H1 (cell line): Measurements from ENCODE around the gene GPSM3. TPM values are rescaled to one million over a fixed set of nuclear protein-coding genes. Genes with fewer than 3 reads are reported as not detected.

Experiments used
- CTCF ChIA-PET: fragments of 300-600 bp; sonication (Branson Sonifier 250); formaldehyde crosslinking; loops from one replicate; lab custom pipeline; 2021; ENCODE audit not compliant: partially characterized antibody; lab: Charles Lee
- POLR2A ChIA-PET: fragments of 300-600 bp; sonication (Branson Sonifier 250); formaldehyde crosslinking; loops from one replicate; lab custom pipeline; 2021; ENCODE audit warnings: inconsistent platforms; ENCODE audit not compliant: partially characterized antibody; lab: Charles Lee
- DNase-seq, 2 experiments: peaks; one replicate each; pipeline versions ENCODE4 v3.0.0 to v3.0.0-alpha.2; 2010 to 2022; ENCODE audit warnings: low spot score in 2 of 2, low read depth in 1 of 2, mixed read lengths in 1 of 2
- FAIRE-seq: peaks from 2 replicates; lab custom pipeline; 2011; peaks lifted over from hg19 to GRCh38; lab: Jason Lieb, UNC
- H2AFZ ChIP-seq: 2 replicates; pipeline ENCODE4 v1.8.1; 2012; ENCODE audit warnings: low read length, inconsistent platforms
- H2AK5ac ChIP-seq: 2 replicates; pipeline ENCODE4 v1.6.1; 2013; ENCODE audit warnings: low read depth, low read length
- H2BK120ac ChIP-seq: replicated peaks from 2 replicates; pipeline ENCODE3; 2013; ENCODE audit warnings: low read depth, low read length, inconsistent platforms
- H2BK12ac ChIP-seq: 2 replicates; pipeline ENCODE4 v1.6.1; 2013; ENCODE audit warnings: low read depth, low read length
- H2BK15ac ChIP-seq: 2 replicates; pipeline ENCODE4 v1.6.1; 2013; ENCODE audit warnings: low read length
- H2BK20ac ChIP-seq: 2 replicates; pipeline ENCODE4 v1.6.1; 2013; ENCODE audit warnings: low read length
- H2BK5ac ChIP-seq: 2 replicates; pipeline ENCODE4 v1.6.1; 2013; ENCODE audit warnings: low read depth, low read length
- H3K14ac ChIP-seq: 2 replicates; pipeline ENCODE4 v1.6.1; 2013; ENCODE audit warnings: inconsistent platforms; ENCODE audit not compliant: insufficient read length
- H3K18ac ChIP-seq: 2 replicates; pipeline ENCODE4 v1.6.1; 2013; ENCODE audit warnings: low read length; ENCODE audit errors: extremely low read depth
- H3K23ac ChIP-seq: 2 replicates; pipeline ENCODE4 v1.6.1; 2013; ENCODE audit warnings: inconsistent platforms; ENCODE audit not compliant: insufficient read length
- H3K23me2 ChIP-seq: 2 replicates; pipeline ENCODE4 v1.6.1; 2013; ENCODE audit warnings: low read depth, low read length
- H3K27ac ChIP-seq: 2 replicates; pipeline ENCODE4 v1.6.1; 2011; ENCODE audit warnings: low read depth, low read length, inconsistent platforms
- H3K27me3 ChIP-seq, 4 experiments: replicated peaks in 1 of 4; 1 replicate in 1 of 4; 2 replicates in 3 of 4; pipeline versions ENCODE4 v1.6.1 to v1.8.1; 2011 to 2013; ENCODE audit warnings: low read length in 3 of 4, mild to moderate bottlenecking in 3 of 4, inconsistent platforms in 2 of 4, mixed read lengths in 2 of 4, moderate library complexity in 1 of 4; ENCODE audit not compliant: control insufficient read depth in 3 of 4, insufficient read depth in 3 of 4; ENCODE audit errors: extremely low read depth in 1 of 4
- H3K36me3 ChIP-seq, 4 experiments: 2 replicates each; pipeline versions ENCODE4 v1.6.1 to v1.8.1; 2011 to 2013; ENCODE audit warnings: mild to moderate bottlenecking in 4 of 4, low read length in 3 of 4, moderate library complexity in 2 of 4, control low read depth in 1 of 4, inconsistent platforms in 1 of 4; ENCODE audit not compliant: insufficient read depth in 4 of 4, control insufficient read depth in 2 of 4
- H3K4ac ChIP-seq: replicated peaks from 2 replicates; pipeline ENCODE3; 2013; ENCODE audit warnings: low read length, low read depth, mixed read lengths, inconsistent platforms; ENCODE audit not compliant: insufficient read length
- H3K4me1 ChIP-seq, 4 experiments: replicated peaks in 1 of 4; 1 replicate in 1 of 4; 2 replicates in 3 of 4; pipeline versions ENCODE4 v1.6.1 to v1.8.1; 2011 to 2013; ENCODE audit warnings: low read length in 3 of 4, inconsistent platforms in 2 of 4, mixed read lengths in 1 of 4; ENCODE audit not compliant: insufficient read depth in 4 of 4, control insufficient read depth in 3 of 4
- H3K4me2 ChIP-seq, 2 experiments: 2 replicates each; pipeline versions ENCODE4 v1.6.1 to v1.8.1; 2011 to 2013; ENCODE audit warnings: low read depth in 2 of 2, low read length in 2 of 2, control low read depth in 1 of 2, inconsistent platforms in 1 of 2, mild to moderate bottlenecking in 1 of 2; ENCODE audit not compliant: insufficient read depth in 1 of 2
- H3K4me3 ChIP-seq, 4 experiments: fragments of 200-600, 300-600 bp in 1 of 4; sonication (generic), shearing (Covaris generic), sonication (Bioruptor Twin) in 1 of 4; 2 replicates each; pipeline versions ENCODE4 v1.5.1 to v1.8.1; 2011 to 2016; ENCODE audit warnings: low read length in 4 of 4, low read depth in 3 of 4, control low read depth in 2 of 4, inconsistent platforms in 2 of 4, mild to moderate bottlenecking in 2 of 4, mixed read lengths in 1 of 4, moderate library complexity in 1 of 4; ENCODE audit not compliant: insufficient read depth in 2 of 4; ENCODE audit errors: extremely low read depth in 1 of 4
- H3K56ac ChIP-seq: replicated peaks from 2 replicates; pipeline ENCODE3; 2013; ENCODE audit warnings: low read depth, mild to moderate bottlenecking, mixed read lengths, low read length, inconsistent platforms; ENCODE audit not compliant: insufficient read length
- H3K79me1 ChIP-seq: 2 replicates; pipeline ENCODE4 v1.6.1; 2013; ENCODE audit warnings: low read depth, low read length, control low read depth
- H3K79me2 ChIP-seq, 2 experiments: 2 replicates each; pipeline versions ENCODE4 v1.6.1 to v1.8.1; 2012 to 2013; ENCODE audit warnings: low read length in 2 of 2, mild to moderate bottlenecking in 2 of 2, inconsistent platforms in 1 of 2; ENCODE audit not compliant: insufficient read depth in 2 of 2, control insufficient read depth in 1 of 2
- H3K9ac ChIP-seq, 4 experiments: replicated peaks in 1 of 4; 1 replicate in 1 of 4; 2 replicates in 3 of 4; pipeline versions ENCODE4 v1.6.1 to v1.8.1; 2011 to 2013; ENCODE audit warnings: low read depth in 3 of 4, low read length in 3 of 4, control low read depth in 2 of 4, mild to moderate bottlenecking in 2 of 4, moderate library complexity in 2 of 4, inconsistent platforms in 1 of 4; ENCODE audit errors: extremely low read depth in 1 of 4
- H3K9me3 ChIP-seq, 2 experiments: 2 replicates each; pipeline versions ENCODE4 v1.6.1 to v1.8.1; 2012 to 2013; ENCODE audit warnings: mild to moderate bottlenecking in 2 of 2, moderate library complexity in 2 of 2, control low read depth in 1 of 2, inconsistent platforms in 1 of 2, low read depth in 1 of 2, low read length in 1 of 2, mixed read lengths in 1 of 2; ENCODE audit not compliant: insufficient read depth in 2 of 2
- H4K20me1 ChIP-seq, 2 experiments: replicated peaks in 1 of 2; 2 replicates each; pipeline versions ENCODE3 to v1.8.1; 2011 to 2013; ENCODE audit warnings: inconsistent platforms in 2 of 2, low read length in 2 of 2, mild to moderate bottlenecking in 1 of 2; ENCODE audit not compliant: insufficient read depth in 2 of 2, control insufficient read depth in 1 of 2
- H4K5ac ChIP-seq: 2 replicates; pipeline ENCODE4 v1.6.1; 2013; ENCODE audit warnings: low read length, low read depth, mixed read lengths, inconsistent platforms; ENCODE audit not compliant: insufficient read length
- H4K8ac ChIP-seq: 2 replicates; pipeline ENCODE4 v1.8.0; 2013; ENCODE audit warnings: mild to moderate bottlenecking, moderate library complexity, low read length, inconsistent platforms; ENCODE audit not compliant: insufficient read depth; ENCODE audit errors: extremely low read depth
- H4K91ac ChIP-seq: replicated peaks from 2 replicates; pipeline ENCODE3; 2013; ENCODE audit warnings: low read length, mixed read lengths, inconsistent platforms; ENCODE audit not compliant: insufficient read length
- ASH2L ChIP-seq: fragments of 200-600, 300-600 bp; sonication (generic); IDR thresholded peaks from one replicate; pipeline ENCODE4 v1.7.1; 2017; ENCODE audit warnings: low read length
- CEBPB ChIP-seq: IDR thresholded peaks from 2 replicates; pipeline ENCODE4 v1.6.1; 2012; ENCODE audit warnings: low read depth, low read length
- CHD2 ChIP-seq: IDR thresholded peaks from 2 replicates; pipeline ENCODE4 v1.6.1; 2012; ENCODE audit warnings: low read length, improper control_type of control experiment
- EGR1 ChIP-seq: IDR thresholded peaks from 2 replicates; pipeline ENCODE4 v1.6.1; 2011; ENCODE audit warnings: low read depth, low read length, borderline replicate concordance
- JUND ChIP-seq: IDR thresholded peaks from 2 replicates; pipeline ENCODE4 v1.6.1; 2011; ENCODE audit warnings: mild to moderate bottlenecking, improper control_type of control experiment, low read length
- NANOG ChIP-seq: IDR thresholded peaks from 2 replicates; pipeline ENCODE4 v1.6.1; 2011; ENCODE audit warnings: low read length, low read depth, mild to moderate bottlenecking, inconsistent platforms; ENCODE audit not compliant: insufficient read depth, poor library complexity, severe bottlenecking
- POU5F1 ChIP-seq: IDR thresholded peaks from 2 replicates; pipeline ENCODE4 v1.6.1; 2011; ENCODE audit warnings: low read depth, mild to moderate bottlenecking, low read length, moderate library complexity
- RAD21 ChIP-seq, 2 experiments: IDR thresholded peaks in 1 of 2; conservative IDR thresholded peaks in 1 of 2; 2 replicates each; pipeline ENCODE4 v1.6.1; 2011; ENCODE audit warnings: low read depth in 2 of 2, low read length in 2 of 2, improper control_type of control experiment in 1 of 2, inconsistent platforms in 1 of 2, mild to moderate bottlenecking in 1 of 2, moderate library complexity in 1 of 2
- RFX5 ChIP-seq: IDR thresholded peaks from 2 replicates; pipeline ENCODE4 v1.6.1; 2011; ENCODE audit warnings: low read depth, low read length, improper control_type of control experiment, borderline replicate concordance
- SIN3A ChIP-seq, 2 experiments: IDR thresholded peaks in 1 of 2; conservative IDR thresholded peaks in 1 of 2; 2 replicates each; pipeline ENCODE4 v1.6.1; 2011 to 2012; ENCODE audit warnings: low read length in 2 of 2, improper control_type of control experiment in 1 of 2, low read depth in 1 of 2, mild to moderate bottlenecking in 1 of 2
- SIRT6 ChIP-seq: IDR thresholded peaks from one replicate; pipeline ENCODE4 v1.7.1; 2012; ENCODE audit warnings: low read length, inconsistent platforms
- SP1 ChIP-seq: IDR thresholded peaks from 2 replicates; pipeline ENCODE4 v1.6.1; 2011; ENCODE audit warnings: low read depth, low read length
- TEAD4 ChIP-seq: IDR thresholded peaks from 2 replicates; pipeline ENCODE4 v1.6.1; 2012; ENCODE audit warnings: low read depth, low read length, inconsistent platforms, mixed read lengths
- WGBS, 2 experiments: shearing (Covaris generic) in 1 of 2; methylation state at CpG; one replicate each; pipeline versions ENCODE4 v1.1.6 to v1.1.7; 2013 to 2015; ENCODE audit warnings: low lambda C conversion rate in 2 of 2, mixed read lengths in 2 of 2, inconsistent platforms in 1 of 2, low coverage in 1 of 2, missing lambda C conversion rate in 1 of 2; ENCODE audit not compliant: insufficient replicate concordance in 2 of 2, insufficient coverage in 1 of 2, insufficient read length in 1 of 2; ENCODE audit errors: extremely low coverage in 1 of 2, missing lambda C conversion rate in 1 of 2; 5-methylcytosine and 5-hydroxymethylcytosine counted together
- polyA plus RNA-seq, 7 experiments: library from polyadenylated mRNA; depleted of rRNA in 3 of 7; stranded (reverse) in 5 of 7; unstranded in 2 of 7; fragments of >200 nt in 5 of 7; fragments of 200-250 nt in 2 of 7; gene quantifications; 1 replicate in 5 of 7; 2 replicates in 1 of 7; 4 replicates in 1 of 7; pipeline versions ENCODE4 v1.2.1 to v1.2.3, GENCODE V29; 2011 to 2013; ENCODE audit warnings: missing spikeins in 2 of 7, mixed read lengths in 2 of 7
- total RNA-seq: library from RNA; stranded (reverse); fragmentation: NEBNext Ultra II Directional; extraction: Animal tissue kit (Norgen Biotek cat#: 25700); gene quantifications from 2 replicates; pipeline ENCODE4 v1.2.1, GENCODE V29; 2021

GPSM3 gene
- total and polyA plus RNA-seq, 2 of the 8 experiments (the other 6 are each of a cell fraction or from before 2014, with no cell fraction given), result 6.6 to 9.8 TPM

DNA sequence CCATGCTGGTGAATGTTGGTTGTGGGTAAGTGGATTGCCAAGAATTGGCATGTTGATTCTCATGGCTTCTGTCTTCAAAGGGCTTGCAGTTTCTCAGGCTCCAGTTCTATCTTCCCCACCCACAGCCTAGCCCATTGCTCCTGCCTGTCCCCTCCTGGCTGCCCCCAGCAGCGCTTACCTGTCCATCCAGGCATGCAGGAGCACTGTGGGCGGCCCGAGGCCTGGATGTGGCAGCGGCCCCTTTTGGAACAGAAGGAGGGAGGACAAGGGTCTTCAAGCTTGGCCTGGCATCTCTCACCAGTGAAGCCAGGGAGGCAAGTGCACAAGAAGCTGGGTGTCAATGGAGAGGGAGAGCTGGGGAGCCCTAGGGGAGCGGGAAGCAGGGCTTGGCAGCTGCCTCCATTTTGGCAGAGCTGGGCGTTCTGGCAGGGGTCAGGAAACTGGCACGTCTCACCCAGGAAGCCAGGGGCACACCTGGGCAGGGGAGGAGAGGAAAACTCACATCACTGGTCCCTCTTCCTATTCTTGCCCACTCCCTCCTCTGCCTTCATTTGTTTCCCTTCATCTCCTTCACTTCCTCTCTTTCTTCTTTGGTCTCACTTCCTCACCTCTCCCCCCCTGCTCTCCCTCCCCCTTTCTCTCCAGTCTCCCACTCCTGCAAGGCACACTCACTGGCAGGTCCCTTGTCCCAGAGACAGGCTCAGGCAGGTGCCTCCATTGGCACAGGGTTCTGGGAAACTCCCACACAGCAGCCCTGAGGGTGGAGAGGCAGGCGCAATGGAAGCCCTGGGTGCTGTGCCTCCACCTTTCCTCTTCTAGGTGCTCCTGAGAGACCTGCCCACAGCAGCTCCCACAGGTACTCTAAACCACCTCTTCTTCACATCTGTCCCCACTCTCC, 30.1 kb upstream of the GPSM3 start:
- no peak overlapping the region for H3K9ac ChIP-seq
- no peak overlapping the region for H3K4me2 ChIP-seq
- H3K36me3 ChIP-seq, result no peaks in the 10 kb centered on the region
- H3K56ac ChIP-seq, result no peak overlapping the region
- no peak overlapping the region for H2AK5ac ChIP-seq
- no peak overlapping the region for H3K14ac ChIP-seq
- DNase-seq, result no peak
- no peak overlapping the region for H4K91ac ChIP-seq
- no peak overlapping the region for H2BK12ac ChIP-seq
- H3K23me2 ChIP-seq, result no peaks in the 10 kb centered on the region
- H3K27ac ChIP-seq, result no peak overlapping the region
- no peaks in the 10 kb centered on the region for H3K79me1 ChIP-seq
- H4K5ac ChIP-seq, result no peak overlapping the region
- no peak for FAIRE-seq
- ChIA-PET POLR2A (no interaction called here), CTCF (interaction anchor here (0.7 to 1.1 kb wide), 2 partner anchors 138 to 259 kb away, joined by 3 read pairs; no protein-coding TSS in a partner anchor)
- H3K27me3 ChIP-seq, result no peaks in the 10 kb centered on the region
- no peaks in the 10 kb centered on the region for H3K79me2 ChIP-seq
- no peak overlapping the region for H3K4me3 ChIP-seq
- peak overlapping the region; percentile 52; the same call in 1 of the 2 replicates for H2BK5ac ChIP-seq
- H3K18ac ChIP-seq, result no peak overlapping the region
- no peak overlapping the region for H3K4ac ChIP-seq
- no peak overlapping the region for H3K23ac ChIP-seq
- H2AFZ ChIP-seq, result no peak overlapping the region
- WGBS, 2 experiments, result 92% methylated on average over 8 of the region's 8 CpGs; no CpG with 5 or more reads in 1 of the 2 experiments
- no peak overlapping the region; the same call in 1 of the 2 replicates for H4K8ac ChIP-seq
- H4K20me1 ChIP-seq, result no peaks in the 10 kb centered on the region
- peaks cover 0 to 9% (median under 1%) of the 10 kb centered on the region in 4 experiments; a peak in 1 of 7 replicates for H3K4me1 ChIP-seq
- no peak overlapping the region for H2BK120ac ChIP-seq
- no peaks in the 10 kb centered on the region for H3K9me3 ChIP-seq
- H2BK15ac ChIP-seq, result no peak overlapping the region
- no peak overlapping the region for H2BK20ac ChIP-seq
- TF ChIP-seq SP1 (no peak), RAD21 (IDR thresholded peaks at IDR 0.05 in 1 of 2, conservative IDR thresholded peaks at IDR 0.05 in 1 of 2; ENCODE audit: low read depth in 2 of 2, low read length in 2 of 2) (no peak), ASH2L (no peak), JUND (no peak), CEBPB (no peak), NANOG (no peak), RFX5 (no peak), SIRT6 (no peak), CHD2 (no peak), TEAD4 (no peak), POU5F1 (no peak), SIN3A (conservative IDR thresholded peaks at IDR 0.05 in 1 of 2, IDR thresholded peaks at IDR 0.05 in 1 of 2; ENCODE audit: low read depth in 1 of 2, low read length in 2 of 2) (no peak), EGR1 (no peak)
